A673 (cell line): Measurements from ENCODE around the gene FGGY. TPM values are rescaled to one million over a fixed set of nuclear protein-coding genes. Genes with fewer than 3 reads are reported as not detected.

Experiments
- BruUV-seq: library from RNA; stranded (reverse); fragments of 400-500 nt; replicated peaks from 2 replicates; lab custom pipeline; 2021; lab: Mats Ljungman, UMichigan
- CTCF ChIA-PET: fragments of 300-600 bp; sonication (Branson Sonifier 250); formaldehyde crosslinking; loops from one replicate; lab custom pipeline; 2022; ENCODE audit warnings: antibody characterized with exemption; lab: Charles Lee
- POLR2A ChIA-PET: fragments of 300-600 bp; sonication (Branson Sonifier 250); formaldehyde crosslinking; loops from one replicate; lab custom pipeline; 2022; ENCODE audit warnings: antibody characterized with exemption; ENCODE audit not compliant: low non-redundant PET; lab: Charles Lee
- DNase-seq: peaks from one replicate; pipeline ENCODE4 v3.0.0-alpha.2; 2015; ENCODE audit warnings: low spot score
- H3K27ac ChIP-seq: fragments of 200-600 bp; sonication (generic); 2 replicates; pipeline ENCODE4 v1.5.1; 2016; ENCODE audit warnings: mixed run types, low read depth, mild to moderate bottlenecking, mixed read lengths, antibody characterized with exemption, low read length; ENCODE audit not compliant: poor library complexity, severe bottlenecking
- H3K27me3 ChIP-seq: fragments of 200-600 bp; sonication (generic); replicated peaks from 2 replicates; pipeline ENCODE4 v1.6.1; 2017; ENCODE audit warnings: mixed run types, low read depth, mild to moderate bottlenecking, mixed read lengths, antibody characterized with exemption, low read length; ENCODE audit not compliant: insufficient read depth, poor library complexity
- H3K36me3 ChIP-seq: fragments of 200-600 bp; sonication (generic); 2 replicates; pipeline ENCODE4 v1.6.1; 2016; ENCODE audit warnings: mixed run types, mild to moderate bottlenecking, mixed read lengths, antibody characterized with exemption, low read length; ENCODE audit not compliant: insufficient read depth, poor library complexity, severe bottlenecking
- H3K4me1 ChIP-seq: fragments of 200-600 bp; sonication (generic); 2 replicates; pipeline ENCODE4 v1.6.1; 2017; ENCODE audit warnings: mixed run types, mild to moderate bottlenecking, mixed read lengths, antibody characterized with exemption, low read length; ENCODE audit not compliant: insufficient read depth, poor library complexity, severe bottlenecking
- H3K4me3 ChIP-seq: fragments of 200-600 bp; sonication (generic); 2 replicates; pipeline ENCODE4 v1.5.1; 2016; ENCODE audit warnings: low read depth, mixed run types, mild to moderate bottlenecking, mixed read lengths, low read length; ENCODE audit not compliant: poor library complexity, severe bottlenecking
- H3K9me3 ChIP-seq: fragments of 200-600 bp; sonication (generic); 2 replicates; pipeline ENCODE4 v1.6.1; 2016; ENCODE audit warnings: mixed run types, low read depth, mild to moderate bottlenecking, mixed read lengths, antibody characterized with exemption, low read length; ENCODE audit not compliant: poor library complexity, severe bottlenecking
- EZH2 ChIP-seq: fragments of 200-600 bp; sonication (generic); IDR thresholded peaks from 2 replicates; pipeline ENCODE4 v1.6.1; 2017; ENCODE audit warnings: borderline replicate concordance, low read depth, mild to moderate bottlenecking, mixed read lengths, antibody characterized with exemption, low read length; ENCODE audit not compliant: poor library complexity, severe bottlenecking
- intact Hi-C: fragments of 100-400 bp; cut with micrococcal nuclease; formaldehyde crosslinking; loops from one replicate; pipeline ENCODE4 v1.10.0; 2022; ENCODE audit not compliant: unreplicated experiment
- total RNA-seq: library from RNA; stranded (reverse); gene quantifications from 2 replicates; pipeline ENCODE4 v1.2.3, GENCODE V29; 2021
- TF ChIP-seq, protein P1 (sequence below): fragments of 300-800, 200-600 bp; sonication (generic); conservative IDR thresholded peaks from 2 replicates; pipeline ENCODE4 v1.5.1; 2017; ENCODE audit warnings: low read depth, mild to moderate bottlenecking, antibody characterized with exemption, low read length, moderate library complexity, mixed read lengths

FGGY gene
- total RNA-seq, 1 experiment from 2014 or later: 2.6 TPM

DNA sequence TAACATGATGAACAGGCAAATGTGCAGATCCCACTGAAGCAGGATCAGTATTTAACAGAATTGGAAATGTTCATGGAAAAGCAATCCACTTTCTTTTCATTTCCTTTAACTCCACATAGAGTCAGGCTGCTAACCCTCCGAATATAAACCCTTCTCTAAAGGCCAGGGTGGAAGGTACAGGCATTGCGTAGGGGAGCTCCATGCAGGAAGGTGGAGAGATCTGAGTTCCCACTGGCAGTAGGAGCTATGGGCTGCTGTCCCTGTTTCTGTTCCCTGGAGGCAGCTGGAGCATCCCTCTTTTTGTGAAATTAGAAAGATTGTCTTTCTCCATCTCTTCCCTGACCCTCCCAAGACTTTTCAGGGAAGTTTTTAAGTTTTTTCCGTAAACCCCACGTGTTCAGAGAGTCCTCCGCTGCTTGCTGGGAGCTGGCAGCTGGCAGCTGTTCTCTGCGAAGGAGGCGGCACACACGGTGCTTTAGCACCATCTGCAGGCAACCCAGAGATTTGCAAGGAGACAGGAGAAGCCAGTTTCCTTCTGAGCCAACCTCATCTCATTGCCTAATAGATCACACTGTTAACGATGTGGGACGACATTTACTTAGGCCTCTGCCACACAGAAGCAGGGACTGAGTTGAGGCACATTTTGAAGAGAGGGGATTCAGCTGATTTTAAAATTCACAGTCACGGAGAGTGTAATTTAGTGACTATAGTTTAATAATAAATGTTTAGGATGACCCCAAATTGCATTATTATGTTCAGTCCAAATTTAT is 462.4 kb downstream of the FGGY start:
- Histone ChIP-seq H3K4me1 (peaks cover 30% of the 10 kb centered on the region), H3K27ac (no peak overlapping the region), H3K9me3 (no peaks in the 10 kb centered on the region), H3K27me3 (no peaks in the 10 kb centered on the region), H3K4me3 (no peak overlapping the region), H3K36me3 (no peaks in the 10 kb centered on the region)
- DNase-seq: peak; percentile 93
- ChIA-PET POLR2A (interaction anchor here (0.7 kb wide), 1 partner anchor 257 kb away, joined by 11 read pairs; no protein-coding TSS in a partner anchor), CTCF (interaction anchor here (0.5 to 1.2 kb wide), 7 partner anchors 12 to 950 kb away, joined by 3 to 6 read pairs (median 4); no protein-coding TSS in a partner anchor)
- TF ChIP-seq, protein P1, sequence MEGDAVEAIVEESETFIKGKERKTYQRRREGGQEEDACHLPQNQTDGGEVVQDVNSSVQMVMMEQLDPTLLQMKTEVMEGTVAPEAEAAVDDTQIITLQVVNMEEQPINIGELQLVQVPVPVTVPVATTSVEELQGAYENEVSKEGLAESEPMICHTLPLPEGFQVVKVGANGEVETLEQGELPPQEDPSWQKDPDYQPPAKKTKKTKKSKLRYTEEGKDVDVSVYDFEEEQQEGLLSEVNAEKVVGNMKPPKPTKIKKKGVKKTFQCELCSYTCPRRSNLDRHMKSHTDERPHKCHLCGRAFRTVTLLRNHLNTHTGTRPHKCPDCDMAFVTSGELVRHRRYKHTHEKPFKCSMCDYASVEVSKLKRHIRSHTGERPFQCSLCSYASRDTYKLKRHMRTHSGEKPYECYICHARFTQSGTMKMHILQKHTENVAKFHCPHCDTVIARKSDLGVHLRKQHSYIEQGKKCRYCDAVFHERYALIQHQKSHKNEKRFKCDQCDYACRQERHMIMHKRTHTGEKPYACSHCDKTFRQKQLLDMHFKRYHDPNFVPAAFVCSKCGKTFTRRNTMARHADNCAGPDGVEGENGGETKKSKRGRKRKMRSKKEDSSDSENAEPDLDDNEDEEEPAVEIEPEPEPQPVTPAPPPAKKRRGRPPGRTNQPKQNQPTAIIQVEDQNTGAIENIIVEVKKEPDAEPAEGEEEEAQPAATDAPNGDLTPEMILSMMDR: peak; percentile 97
- TF ChIP-seq EZH2: no peak
- no TSS peak for BruUV-seq
- intact Hi-C loops: loop anchor here (1.0 to 10.0 kb wide), 5 partner anchors 57 to 1242 kb away; partner anchors contain the start of gene JUN

DNA sequence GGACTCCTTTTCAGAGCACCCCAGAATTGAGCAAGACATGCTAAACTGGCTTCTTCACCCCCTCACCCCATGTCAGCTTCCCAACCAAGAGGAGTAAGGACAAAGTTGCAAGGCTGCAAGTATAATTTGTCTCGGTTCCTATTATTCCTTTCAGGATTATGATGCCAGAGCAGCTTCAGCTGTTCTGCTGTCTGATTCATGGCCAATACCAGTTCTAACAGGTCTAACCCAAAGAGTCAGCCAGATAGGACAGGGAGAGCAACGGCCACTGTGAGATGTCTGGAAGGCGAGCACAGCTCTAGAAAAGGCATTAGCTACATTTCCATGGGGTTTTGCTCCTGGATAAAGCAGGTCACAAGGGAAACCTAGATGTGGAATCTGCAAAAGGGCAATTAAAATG is 464.5 kb downstream of the FGGY start:
- no peaks in the 10 kb centered on the region for H3K27me3 ChIP-seq
- CTCF ChIA-PET: no interaction called here
- H3K9me3 ChIP-seq: no peaks in the 10 kb centered on the region
- no peak for TF ChIP-seq EZH2
- TF ChIP-seq, protein P1: no peak
- H3K4me3 ChIP-seq: no peak overlapping the region
- DNase-seq: no peak
- peaks cover 51% of the 10 kb centered on the region for H3K4me1 ChIP-seq
- POLR2A ChIA-PET: no interaction called here
- intact Hi-C loops: no loop called here
- H3K27ac ChIP-seq: peak overlapping the region; percentile 39
- no TSS peak for BruUV-seq
- no peaks in the 10 kb centered on the region for H3K36me3 ChIP-seq

DNA sequence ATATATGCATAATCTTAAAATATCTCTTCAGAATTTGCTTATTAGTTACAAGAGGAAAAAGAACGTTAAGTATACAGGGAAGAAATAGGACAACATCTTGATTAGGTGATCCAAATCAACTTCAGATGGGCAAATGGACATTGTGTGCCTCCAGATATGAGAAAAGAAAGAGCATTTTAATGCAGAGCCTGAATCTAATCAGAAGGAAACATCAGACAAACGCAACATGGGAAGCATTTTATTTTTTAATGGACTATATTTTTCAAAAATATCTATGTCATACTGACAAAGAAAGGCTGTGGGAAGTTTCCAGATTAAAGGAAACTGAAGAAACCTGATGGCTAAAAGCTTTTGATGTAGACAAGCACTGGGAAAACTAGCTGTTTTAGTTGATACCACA is 466.5 kb downstream of the FGGY start:
- POLR2A ChIA-PET: no interaction called here
- H3K36me3 ChIP-seq: no peaks in the 10 kb centered on the region
- no TSS peak for BruUV-seq
- H3K4me3 ChIP-seq: no peak overlapping the region
- H3K4me1 ChIP-seq: peaks cover 71% of the 10 kb centered on the region
- CTCF ChIA-PET: interaction anchor here (0.7 kb wide), 1 partner anchor 1504 kb away, joined by 7 read pairs; no protein-coding TSS in a partner anchor
- no peaks in the 10 kb centered on the region for H3K27me3 ChIP-seq
- H3K9me3 ChIP-seq: no peaks in the 10 kb centered on the region
- no peak for TF ChIP-seq EZH2
- TF ChIP-seq, protein P1: no peak
- H3K27ac ChIP-seq: no peak overlapping the region
- no peak for DNase-seq
- intact Hi-C loops: no loop called here
